ENCODE measurements around the gene MALRD1. TPM values are rescaled to one million over a fixed set of nuclear protein-coding genes. Genes with fewer than 3 reads are reported as not detected.
"Not testable (repeated sequence)": the region's sequence is repeated elsewhere in the genome, so short reads cannot be mapped to it uniquely, and the experiment has no call there.

The MALRD1 gene
- total RNA-seq, 2 experiments from 2014 or later = not detected

GRCh38 chr10:19731560-19731959, 683.0 kb downstream of the MALRD1 start:
- no peaks in the 10 kb centered on the region for H3K27me3 Mint-ChIP-seq
- H3K36me3 ChIP-seq (ENCODE audit: insufficient read depth, low read length) = no peaks in the 10 kb centered on the region
- DNase-seq (no peak), ATAC-seq (ENCODE audit: poor library complexity) (no peak)
- ChIA-PET POLR2A (no interaction called here), CTCF (no interaction called here)
- no peaks in the 10 kb centered on the region for H3K4me1 Mint-ChIP-seq (ENCODE audit: low read depth)
- no peak overlapping the region for H3K27ac Mint-ChIP-seq
- no peak overlapping the region for H3K4me3 Mint-ChIP-seq
- no peaks in the 10 kb centered on the region for H3K27me3 ChIP-seq (ENCODE audit: control insufficient read depth in 1 of 2, insufficient read depth in 2 of 2, low read length in 2 of 2)
- H3K36me3 Mint-ChIP-seq (ENCODE audit: low read depth) = no peaks in the 10 kb centered on the region
- intact Hi-C loops (cut with DNase I, micrococcal nuclease) = no loop called here
- H3K9me3 ChIP-seq (ENCODE audit: control insufficient read depth in 1 of 2, insufficient read depth in 1 of 2, low read length in 2 of 2) = no peaks in the 10 kb centered on the region
- H3K27ac ChIP-seq (ENCODE audit: low read depth in 1 of 2, low read length in 2 of 2) = no peak overlapping the region
- TF ChIP-seq CTCF (IDR thresholded peaks at IDR 0.05) = no peak
- no peaks in the 10 kb centered on the region for H3K4me1 ChIP-seq (ENCODE audit: insufficient read depth, low read length)
- H3K9me3 Mint-ChIP-seq = peaks cover 4% of the 10 kb centered on the region
- H3K4me3 ChIP-seq (ENCODE audit: low read length) = no peak overlapping the region

GRCh38 chr10:19738440-19738839, 689.8 kb downstream of the MALRD1 start:
- H3K27ac Mint-ChIP-seq = no peak overlapping the region
- Histone ChIP-seq H3K4me1 (ENCODE audit: insufficient read depth, low read length) (no peaks in the 10 kb centered on the region), H3K36me3 (ENCODE audit: insufficient read depth, low read length) (no peaks in the 10 kb centered on the region), H3K27me3 (ENCODE audit: control insufficient read depth in 1 of 2, insufficient read depth in 2 of 2, low read length in 2 of 2) (no peaks in the 10 kb centered on the region), H3K4me3 (ENCODE audit: low read length) (no peak overlapping the region), H3K9me3 (ENCODE audit: control insufficient read depth in 1 of 2, insufficient read depth in 1 of 2, low read length in 2 of 2) (peaks cover 0 to 3% of the 10 kb centered on the region in 2 experiments), H3K27ac (ENCODE audit: low read depth in 1 of 2, low read length in 2 of 2) (no peak overlapping the region)
- H3K27me3 Mint-ChIP-seq = no peaks in the 10 kb centered on the region
- POLR2A ChIA-PET = no interaction called here
- peaks cover 13% of the 10 kb centered on the region for H3K9me3 Mint-ChIP-seq
- CTCF ChIA-PET = no interaction called here
- no peaks in the 10 kb centered on the region for H3K36me3 Mint-ChIP-seq (ENCODE audit: low read depth)
- no peak overlapping the region for H3K4me3 Mint-ChIP-seq
- intact Hi-C loops (cut with DNase I, micrococcal nuclease) = no loop called here
- H3K4me1 Mint-ChIP-seq (ENCODE audit: low read depth) = no peaks in the 10 kb centered on the region
- no peak for ATAC-seq (ENCODE audit: poor library complexity)
- TF ChIP-seq CTCF (IDR thresholded peaks at IDR 0.05) = no peak
- DNase-seq = no peak

- H3K9me3 ChIP-seq (ENCODE audit: control insufficient read depth in 1 of 2, insufficient read depth in 1 of 2, low read length in 2 of 2); intact Hi-C loops (cut with DNase I, micrococcal nuclease); H3K27me3 Mint-ChIP-seq; DNase-seq; H3K27me3 ChIP-seq (ENCODE audit: control insufficient read depth in 1 of 2, insufficient read depth in 2 of 2, low read length in 2 of 2); H3K4me1 Mint-ChIP-seq (ENCODE audit: low read depth); ATAC-seq (ENCODE audit: poor library complexity); CTCF ChIA-PET; H3K36me3 ChIP-seq (ENCODE audit: insufficient read depth, low read length); H3K36me3 Mint-ChIP-seq (ENCODE audit: low read depth); H3K4me3 Mint-ChIP-seq; H3K27ac ChIP-seq (ENCODE audit: low read depth in 1 of 2, low read length in 2 of 2); H3K27ac Mint-ChIP-seq; H3K4me3 ChIP-seq (ENCODE audit: low read length); POLR2A ChIA-PET; H3K4me1 ChIP-seq (ENCODE audit: insufficient read depth, low read length): not testable (repeated sequence)
- H3K9me3 Mint-ChIP-seq = peaks cover 13% of the 10 kb centered on the region
Measured at GRCh38 chr10:19739232-19739631, 690.6 kb downstream of the MALRD1 start.

GRCh38 chr10:19742144-19742543, 693.5 kb downstream of the MALRD1 start:
- H3K4me3 Mint-ChIP-seq; H3K27me3 ChIP-seq (ENCODE audit: control insufficient read depth in 1 of 2, insufficient read depth in 2 of 2, low read length in 2 of 2); H3K4me1 ChIP-seq (ENCODE audit: insufficient read depth, low read length); H3K4me3 ChIP-seq (ENCODE audit: low read length); H3K36me3 ChIP-seq (ENCODE audit: insufficient read depth, low read length); DNase-seq; POLR2A ChIA-PET; H3K36me3 Mint-ChIP-seq (ENCODE audit: low read depth); intact Hi-C loops (cut with DNase I, micrococcal nuclease); H3K27ac Mint-ChIP-seq; H3K27ac ChIP-seq (ENCODE audit: low read depth in 1 of 2, low read length in 2 of 2); ATAC-seq (ENCODE audit: poor library complexity); H3K27me3 Mint-ChIP-seq; H3K9me3 ChIP-seq (ENCODE audit: control insufficient read depth in 1 of 2, insufficient read depth in 1 of 2, low read length in 2 of 2); H3K4me1 Mint-ChIP-seq (ENCODE audit: low read depth); CTCF ChIA-PET: not testable (repeated sequence)
- peaks cover 13% of the 10 kb centered on the region for H3K9me3 Mint-ChIP-seq

All from CD4-positive, alpha-beta T cell (primary cell).